DMS 273 treated with DMSO at 0.1 percent for 48 hours (cell line): ENCODE results near the gene COL26A1.
"Not testable (repeated sequence)": the region's sequence is repeated elsewhere in the genome, so short reads cannot be mapped to it uniquely, and the experiment has no call there.

ENCODE experiments used
- DNase-seq: peaks from one replicate; lab custom pipeline; 2025; lab: John Stamatoyannopoulos, UW

COL26A1 gene

GRCh38 chr7:101598422-101598985 lies 235.8 kb downstream of the COL26A1 start:
- DNase-seq = no peak

GRCh38 chr7:101598986-101599771 lies 236.5 kb downstream of the COL26A1 start:
- no peak for DNase-seq

GRCh38 chr7:101599787-101600186 lies 237.1 kb downstream of the COL26A1 start:
- no peak for DNase-seq

- no peak for DNase-seq
Measured at GRCh38 chr7:101602082-101602481, 239.4 kb downstream of the COL26A1 start.

GRCh38 chr7:101602484-101603241 lies 240.0 kb downstream of the COL26A1 start:
- DNase-seq = peak; percentile 27

- no peak for DNase-seq
Measured at GRCh38 chr7:101604331-101604933, 241.8 kb downstream of the COL26A1 start.

GRCh38 chr7:101604934-101605332 lies 242.3 kb downstream of the COL26A1 start:
- DNase-seq = not testable (repeated sequence)

GRCh38 chr7:101605611-101606497 lies 243.2 kb downstream of the COL26A1 start:
- no peak for DNase-seq

- no peak for DNase-seq
Measured at GRCh38 chr7:101606498-101606923, 243.8 kb downstream of the COL26A1 start.
